HG02938 (cell line): ENCODE measurements around the gene NPAS4.
A peak's percentile ranks its signal among the peaks of the same experiment; 100 is the strongest.
"Not testable (repeated sequence)": the region's sequence is repeated elsewhere in the genome, so short reads cannot be mapped to it uniquely, and the experiment has no call there.

Source experiments
- ATAC-seq: cut with Tn5 transposase; IDR thresholded peaks from one replicate; pipeline ENCODE4 v1.9.1; 2021; ENCODE audit warnings: mild to moderate bottlenecking, moderate library complexity; ENCODE audit not compliant: unreplicated experiment

The NPAS4 gene

DNA sequence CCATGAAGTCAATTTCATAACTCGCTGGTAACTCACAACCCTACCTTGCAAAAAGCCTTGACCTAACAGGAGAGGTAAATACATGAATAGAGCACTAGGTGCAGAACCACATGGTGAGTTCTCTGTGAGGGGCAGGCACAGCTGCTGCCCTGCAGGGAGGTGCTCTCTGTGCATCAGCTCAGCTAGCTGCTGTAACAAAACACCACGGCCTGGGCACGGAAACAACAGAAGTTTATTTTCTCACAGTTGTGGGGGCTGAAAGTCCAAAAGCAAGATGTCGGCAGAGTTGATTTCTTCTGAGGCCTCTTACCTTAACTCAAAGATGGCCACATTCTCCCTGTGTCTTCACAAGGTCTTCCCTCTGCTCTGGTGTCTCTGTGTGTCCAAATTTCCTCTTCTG is 30.8 kb downstream of the NPAS4 start:
- no peak for ATAC-seq

- ATAC-seq, result no peak
These were observed 33.4 kb downstream of the NPAS4 start for GRCh38 chr11:66454247-66454646.

- ATAC-seq, result no peak
These were observed 34.0 kb downstream of the NPAS4 start for GRCh38 chr11:66454828-66455227.

DNA sequence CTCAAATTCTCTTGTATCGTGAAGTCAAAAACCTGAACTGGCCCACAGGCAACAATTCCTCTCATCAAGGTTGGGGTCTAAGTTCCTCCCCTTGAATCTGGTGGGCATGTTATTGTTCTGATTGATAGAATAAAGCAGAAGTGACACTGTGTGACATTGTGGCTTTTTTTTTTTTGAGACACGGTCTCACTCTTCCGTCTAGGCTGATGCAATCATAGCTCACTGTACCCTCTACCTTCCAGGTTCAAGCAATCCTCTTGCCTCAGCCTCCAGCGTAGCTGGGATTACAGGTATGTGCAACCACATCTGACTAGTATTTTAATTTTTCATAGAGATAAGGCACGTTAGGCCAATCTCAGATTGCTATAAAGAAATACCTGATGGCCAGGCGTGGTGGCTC is 37.0 kb downstream of the NPAS4 start:
- no peak for ATAC-seq

GRCh38 chr11:66459138-66459778 is 38.4 kb downstream of the NPAS4 start:
- ATAC-seq, result no peak

DNA sequence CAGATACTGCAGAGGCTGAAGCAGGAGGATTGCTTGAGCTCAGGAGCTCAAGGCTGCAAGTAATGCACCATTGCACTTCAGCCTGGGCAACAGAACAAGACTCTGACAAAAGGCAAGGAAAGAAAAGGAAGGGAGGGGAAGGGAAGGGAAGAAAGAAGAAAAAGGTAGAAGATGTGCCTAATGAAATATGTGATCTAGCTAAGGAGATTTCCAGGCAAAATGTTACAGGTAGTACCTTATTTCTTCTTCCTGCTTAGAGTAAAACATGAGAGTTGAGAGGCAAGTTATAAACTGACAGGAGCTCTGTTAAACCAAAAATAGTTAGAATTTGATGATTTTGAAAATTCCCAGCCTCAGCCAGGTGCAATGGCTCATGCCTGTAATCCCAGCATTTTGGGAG is 41.2 kb downstream of the NPAS4 start:
- no peak for ATAC-seq

- ATAC-seq, result no peak
These were observed 42.1 kb downstream of the NPAS4 start for GRCh38 chr11:66462911-66463310.

DNA sequence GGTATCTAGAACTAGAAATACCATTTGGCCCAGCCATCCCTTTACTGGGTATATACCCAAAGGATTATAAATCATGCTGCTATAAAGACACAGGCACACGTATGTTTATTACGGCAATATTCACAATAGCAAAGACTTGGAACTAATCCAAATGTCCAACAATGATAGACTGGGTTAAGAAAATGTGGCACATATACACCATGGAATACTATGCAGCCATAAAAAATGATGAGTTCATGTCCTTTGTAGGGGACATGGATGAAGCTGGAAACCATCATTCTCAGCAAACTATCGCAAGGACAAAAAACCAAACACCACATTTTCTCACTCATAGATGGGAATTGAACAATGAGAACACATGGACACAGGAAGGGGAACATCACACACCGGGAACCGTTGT is 43.3 kb downstream of the NPAS4 start:
- not testable (repeated sequence) for ATAC-seq

- no peak for ATAC-seq
These were observed 44.1 kb downstream of the NPAS4 start for GRCh38 chr11:66464916-66465315.

- ATAC-seq, result no peak
These were observed 44.8 kb downstream of the NPAS4 start for GRCh38 chr11:66465373-66466224.

GRCh38 chr11:66466225-66467033 is 45.6 kb downstream of the NPAS4 start, which contains the start of gene PELI3:
Gene PELI3 (plus strand): TSS chr11:66466905. CDS start chr11:66468129, 1,224 bp downstream.
- ATAC-seq, result peak; percentile 74

- ATAC-seq, result peak; percentile 17
These were observed 46.3 kb downstream of the NPAS4 start for GRCh38 chr11:66467034-66467659.

DNA sequence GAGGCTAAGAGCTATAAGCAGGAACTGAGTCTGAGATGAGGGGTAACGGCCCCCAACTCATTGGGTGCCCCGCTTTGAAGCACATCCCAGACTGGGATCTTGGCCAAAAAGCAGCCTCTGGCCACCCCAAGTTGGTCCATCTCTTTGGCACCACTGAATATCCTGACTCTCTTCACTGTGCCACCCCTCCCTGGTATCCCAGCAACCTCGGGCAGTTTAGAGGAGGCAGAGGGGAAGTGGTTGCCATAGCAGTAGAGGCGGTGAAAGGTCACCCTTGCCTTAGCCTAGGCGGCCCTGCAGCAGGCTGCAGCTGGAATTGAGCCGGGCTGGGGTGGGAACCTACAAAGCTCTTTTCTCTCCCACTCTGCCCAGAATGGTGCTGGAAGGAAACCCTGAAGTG is 46.9 kb downstream of the NPAS4 start:
- no peak for ATAC-seq

- no peak for ATAC-seq
These were observed 47.9 kb downstream of the NPAS4 start for GRCh38 chr11:66468691-66469090.

GRCh38 chr11:66469441-66469840 is 48.6 kb downstream of the NPAS4 start:
- ATAC-seq, result no peak

DNA sequence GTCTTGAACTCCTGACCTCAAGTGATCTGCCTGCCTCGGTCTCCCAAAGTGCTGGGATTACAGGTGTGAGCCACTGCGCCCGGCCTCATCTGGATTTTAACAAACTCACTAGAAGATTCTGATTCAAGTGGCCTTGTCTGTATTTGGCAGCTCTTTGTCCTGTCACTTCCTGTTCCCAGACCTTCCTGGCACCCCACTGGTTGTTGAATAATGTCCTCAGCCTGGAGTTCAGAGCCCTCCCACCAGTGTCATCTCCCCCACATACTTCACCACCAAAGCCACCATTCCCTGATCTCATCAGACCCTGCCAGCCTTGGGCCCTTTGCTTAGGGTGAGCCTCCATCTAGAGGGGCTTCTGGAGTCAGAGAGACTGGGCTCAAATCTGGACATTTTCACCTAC is 49.2 kb downstream of the NPAS4 start:
- ATAC-seq, result no peak

GRCh38 chr11:66471142-66471541 is 50.3 kb downstream of the NPAS4 start:
- no peak for ATAC-seq

DNA sequence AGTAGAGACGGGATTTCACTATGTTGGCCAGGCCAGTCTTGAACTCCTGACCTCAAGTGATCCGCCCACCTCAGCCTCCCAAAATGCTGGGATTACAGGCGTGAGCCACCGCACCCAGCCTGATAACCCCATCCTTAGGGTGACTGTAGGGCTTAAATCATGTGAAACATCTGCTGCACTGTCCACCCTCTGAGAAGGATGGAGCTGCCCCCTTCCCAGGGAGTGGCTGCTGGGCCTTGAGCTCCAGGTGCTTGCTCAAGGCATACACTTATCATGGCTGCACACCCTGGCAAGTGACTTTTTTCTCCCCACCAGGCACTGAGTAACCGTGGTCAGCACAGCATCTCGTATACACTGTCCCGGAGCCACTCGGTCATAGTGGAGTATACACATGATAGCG is 51.2 kb downstream of the NPAS4 start:
- no peak for ATAC-seq

- no peak for ATAC-seq
These were observed 52.3 kb downstream of the NPAS4 start for GRCh38 chr11:66473167-66473566.

DNA sequence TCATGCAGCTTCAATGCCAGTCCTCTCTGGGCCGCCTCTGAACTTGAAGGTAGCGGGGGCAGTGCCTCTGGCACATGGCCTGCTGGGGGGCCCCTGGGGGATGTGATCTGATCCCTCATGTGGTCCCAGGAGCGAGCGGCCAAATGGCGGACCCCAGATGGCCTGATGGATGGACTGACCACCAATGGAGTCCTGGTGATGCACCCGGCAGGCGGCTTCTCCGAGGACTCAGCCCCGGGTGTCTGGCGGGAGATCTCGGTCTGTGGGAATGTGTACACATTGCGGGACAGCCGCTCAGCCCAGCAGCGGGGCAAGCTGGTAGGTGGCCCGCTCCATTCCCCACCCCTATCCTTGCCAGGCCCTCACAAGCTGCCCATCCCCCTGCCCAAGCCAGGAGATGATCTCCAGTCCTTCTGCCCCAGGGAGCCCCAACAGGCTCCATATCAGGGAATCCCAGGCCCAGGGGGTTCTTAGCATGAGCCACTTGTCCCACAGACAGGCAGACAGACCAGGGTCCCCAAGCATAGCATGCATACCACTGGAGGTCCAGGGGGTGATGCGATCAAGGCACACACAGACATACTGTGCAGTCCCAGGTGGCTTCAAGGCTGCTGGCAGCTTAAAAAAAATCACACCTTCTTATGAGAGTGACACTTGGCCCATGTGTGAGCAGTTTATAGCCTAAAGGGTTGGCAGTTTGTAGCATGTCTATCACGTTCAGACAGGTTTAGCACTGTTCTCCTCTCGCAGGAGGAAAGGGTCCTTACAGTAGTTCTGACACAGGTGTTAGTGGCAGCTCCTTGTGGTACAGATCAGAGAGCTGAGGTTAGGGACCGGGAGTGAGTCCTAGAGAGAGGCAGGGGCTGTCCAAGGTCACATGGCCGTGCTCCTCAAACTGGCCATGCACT is 53.0 kb downstream of the NPAS4 start:
- ATAC-seq, result no peak
